Islet precursor cell (in vitro differentiated cells): ENCODE results near the gene PRDX3.
"Not testable (repeated sequence)": the region's sequence is repeated elsewhere in the genome, so short reads cannot be mapped to it uniquely, and the experiment has no call there.

Source experiments
- DNase-seq: peaks from one replicate; pipeline ENCODE4 v3.0.0-alpha.2; 2018

Gene PRDX3

GRCh38 chr10:119205894-119206602, 27.4 kb upstream of the PRDX3 start:
- peak; percentile 82 for DNase-seq

GRCh38 chr10:119203006-119203405, 24.4 kb upstream of the PRDX3 start:
- no peak for DNase-seq

GRCh38 chr10:119201233-119201632, 22.6 kb upstream of the PRDX3 start:
- DNase-seq: no peak

- peak; percentile 89 for DNase-seq
Measured at GRCh38 chr10:119199231-119199992, 20.8 kb upstream of the PRDX3 start.

- no peak for DNase-seq
Measured at GRCh38 chr10:119198438-119198837, 19.8 kb upstream of the PRDX3 start.

GRCh38 chr10:119197921-119198320, 19.3 kb upstream of the PRDX3 start:
- DNase-seq: no peak

GRCh38 chr10:119191881-119192280, 13.3 kb upstream of the PRDX3 start:
- DNase-seq: peak; percentile 80

GRCh38 chr10:119190954-119191785, 12.6 kb upstream of the PRDX3 start:
- DNase-seq: no peak

GRCh38 chr10:119190353-119190752, 11.7 kb upstream of the PRDX3 start:
- peak; percentile 96 for DNase-seq

GRCh38 chr10:119189811-119190282, 11.2 kb upstream of the PRDX3 start:
- peak; percentile 78 for DNase-seq

- DNase-seq: no peak
Measured at GRCh38 chr10:119183664-119184412, 5.2 kb upstream of the PRDX3 start.

- not testable (repeated sequence) for DNase-seq
Measured at GRCh38 chr10:119180850-119181400, 2.3 kb upstream of the PRDX3 start.

GRCh38 chr10:119177708-119178371, 772 bp downstream of the PRDX3 start:
- no peak for DNase-seq

- no peak for DNase-seq
Measured at GRCh38 chr10:119176166-119176565, 2.4 kb downstream of the PRDX3 start.

- no peak for DNase-seq
Measured at GRCh38 chr10:119174109-119174508, 4.5 kb downstream of the PRDX3 start.

- DNase-seq: no peak
Measured at GRCh38 chr10:119167041-119167440, 11.6 kb downstream of the PRDX3 start.

GRCh38 chr10:119166564-119166963, 12.0 kb downstream of the PRDX3 start:
- DNase-seq: no peak

GRCh38 chr10:119166118-119166500, 12.5 kb downstream of the PRDX3 start:
- DNase-seq: no peak

- peak; percentile 72 for DNase-seq
Measured at GRCh38 chr10:119165171-119166117, 13.2 kb downstream of the PRDX3 start, which contains the start of gene SFXN4. Gene SFXN4, minus strand, starts transcription at chr10:119165714. Its CDS starts 67 bp downstream, at chr10:119165647.

- no peak for DNase-seq
Measured at GRCh38 chr10:119162452-119163092, 16.0 kb downstream of the PRDX3 start.
